ENCODE measurements around the gene LYAR. TPM values are rescaled to one million over a fixed set of nuclear protein-coding genes. Genes with fewer than 3 reads are reported as not detected.

LYAR gene
- total and polyA plus RNA-seq, 7 donors: 12.8 to 60.8 (median 17.7) TPM

DNA sequence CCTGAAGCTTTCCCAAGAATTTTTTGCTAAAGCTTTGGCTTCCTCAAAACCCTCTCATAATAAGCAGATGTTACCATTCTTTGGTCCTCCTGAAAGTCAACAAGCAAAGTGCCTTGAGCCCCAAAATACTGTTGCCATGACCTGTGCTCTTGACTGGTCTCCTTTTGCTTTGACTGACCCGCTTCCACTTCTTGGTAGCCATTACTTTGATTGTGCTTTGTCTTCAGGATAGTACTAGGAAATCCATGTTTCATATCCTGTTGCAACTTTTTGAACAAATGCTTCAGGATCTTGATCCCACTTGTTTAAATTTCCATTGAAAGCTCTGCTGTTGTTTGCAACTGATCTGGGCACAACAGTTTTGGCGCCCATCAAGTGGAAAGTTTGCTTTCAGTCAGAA, 56.3 kb downstream of the LYAR start:
- no peak for TF ChIP-seq CTCF (IDR thresholded peaks at IDR 0.05)
- Histone ChIP-seq H3K9me3 (peaks cover 10% of the 10 kb centered on the region), H3K36me3 (ENCODE audit: insufficient read depth in 1 of 2, low read depth in 1 of 2) (peaks cover 0 to 39% of the 10 kb centered on the region in 2 donors), H3K4me1 (no peaks in the 10 kb centered on the region), H3K27me3 (ENCODE audit: insufficient read depth in 3 of 3, low read length in 2 of 3) (peaks cover 0 to 4% (median 0%) of the 10 kb centered on the region in 3 donors), H3K27ac (no peak overlapping the region), H3K4me3 (no peak overlapping the region)
- ATAC-seq (no peak), DNase-seq (no peak)
- 94 to 95% (median 95%) methylated on average over 2 of the region's 2 CpGs for WGBS, 3 donors
- intact Hi-C loops (cut with DNase I): no loop called here

DNA sequence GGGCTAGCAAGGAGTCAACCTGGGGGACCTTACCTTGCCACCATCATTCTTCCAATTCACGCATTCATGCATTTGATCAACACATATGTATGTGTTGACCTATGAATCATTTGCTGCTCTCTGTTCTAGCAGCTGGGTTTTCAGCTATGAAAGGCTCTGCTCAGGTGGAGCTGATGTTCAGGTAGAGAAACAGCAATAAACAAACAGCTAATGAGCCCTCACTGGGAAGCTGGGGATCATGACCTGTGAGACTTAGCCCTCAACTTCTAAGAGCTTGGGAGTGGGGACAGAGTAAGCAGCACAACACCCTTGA, 61.6 kb downstream of the LYAR start:
- WGBS, 3 donors: 73 to 90% (median 80%) methylated on average over 1 of the region's 1 CpG
- no peak overlapping the region for H3K4me3 ChIP-seq
- H3K27ac ChIP-seq: no peak overlapping the region
- intact Hi-C loops (cut with DNase I): no loop called here
- no peaks in the 10 kb centered on the region for H3K36me3 ChIP-seq (ENCODE audit: insufficient read depth in 1 of 2, low read depth in 1 of 2)
- DNase-seq (no peak), ATAC-seq (no peak)
- peaks cover 3% of the 10 kb centered on the region for H3K9me3 ChIP-seq
- no peaks in the 10 kb centered on the region for H3K4me1 ChIP-seq
- no peak for TF ChIP-seq CTCF (IDR thresholded peaks at IDR 0.05)
- peaks cover 3 to 51% (median 22%) of the 10 kb centered on the region in 3 donors for H3K27me3 ChIP-seq (ENCODE audit: insufficient read depth in 3 of 3, low read length in 2 of 3)

DNA sequence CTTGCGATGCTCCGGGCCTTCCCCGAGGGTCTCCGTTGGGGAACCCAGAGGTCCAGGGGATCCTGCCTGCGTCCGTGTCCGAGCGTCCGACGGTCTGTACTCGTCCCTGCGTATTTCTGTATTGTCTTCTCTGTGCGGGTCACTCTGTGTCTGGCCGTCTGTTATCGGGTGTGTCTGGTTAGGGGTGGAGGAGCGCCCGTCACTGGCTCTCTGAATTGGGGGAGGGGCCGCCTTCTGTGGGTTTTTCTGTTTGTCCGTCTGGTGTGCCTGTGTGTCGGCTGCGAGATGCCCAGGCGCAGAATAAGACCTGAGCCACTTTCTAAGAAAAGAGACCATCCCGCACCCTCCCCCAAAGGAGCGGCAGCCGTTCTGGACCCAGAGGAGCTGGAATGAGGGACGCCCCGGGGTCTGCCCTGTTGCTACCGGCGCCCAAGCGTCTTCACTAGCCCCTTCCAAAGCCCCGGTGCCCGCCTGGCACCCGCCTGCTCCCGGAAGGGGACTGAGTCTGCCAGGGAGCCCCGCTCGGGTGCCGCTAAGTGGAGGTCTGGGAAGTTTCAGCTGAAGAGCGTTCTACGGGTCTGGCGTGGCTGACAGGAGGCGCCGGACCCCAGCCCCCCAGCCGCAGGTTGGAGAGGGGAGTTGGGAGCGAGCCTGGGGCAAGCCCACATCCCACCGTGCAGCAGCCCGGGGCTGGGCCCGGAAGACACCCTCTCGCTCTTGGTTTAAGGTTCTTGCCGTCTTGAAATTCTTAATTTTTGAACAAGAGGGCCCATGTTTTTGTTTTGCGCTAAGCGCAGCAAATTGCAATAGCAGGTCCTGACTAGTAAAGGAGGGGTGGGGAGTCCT, 62.2 kb downstream of the LYAR start:
- no peaks in the 10 kb centered on the region for H3K4me1 ChIP-seq
- 6 to 10% (median 9%) methylated on average over 39 to 51 of the region's 51 CpGs for WGBS, 3 donors
- H3K9me3 ChIP-seq: no peaks in the 10 kb centered on the region
- no peaks in the 10 kb centered on the region for H3K36me3 ChIP-seq (ENCODE audit: insufficient read depth in 1 of 2, low read depth in 1 of 2)
- H3K27ac ChIP-seq: no peak overlapping the region
- peaks cover 3 to 56% (median 22%) of the 10 kb centered on the region in 3 donors for H3K27me3 ChIP-seq (ENCODE audit: insufficient read depth in 3 of 3, low read length in 2 of 3)
- H3K4me3 ChIP-seq: no peak overlapping the region
- intact Hi-C loops (cut with DNase I): no loop called here
- ATAC-seq (no peak), DNase-seq (no peak)
- no peak for TF ChIP-seq CTCF (IDR thresholded peaks at IDR 0.05)

DNA sequence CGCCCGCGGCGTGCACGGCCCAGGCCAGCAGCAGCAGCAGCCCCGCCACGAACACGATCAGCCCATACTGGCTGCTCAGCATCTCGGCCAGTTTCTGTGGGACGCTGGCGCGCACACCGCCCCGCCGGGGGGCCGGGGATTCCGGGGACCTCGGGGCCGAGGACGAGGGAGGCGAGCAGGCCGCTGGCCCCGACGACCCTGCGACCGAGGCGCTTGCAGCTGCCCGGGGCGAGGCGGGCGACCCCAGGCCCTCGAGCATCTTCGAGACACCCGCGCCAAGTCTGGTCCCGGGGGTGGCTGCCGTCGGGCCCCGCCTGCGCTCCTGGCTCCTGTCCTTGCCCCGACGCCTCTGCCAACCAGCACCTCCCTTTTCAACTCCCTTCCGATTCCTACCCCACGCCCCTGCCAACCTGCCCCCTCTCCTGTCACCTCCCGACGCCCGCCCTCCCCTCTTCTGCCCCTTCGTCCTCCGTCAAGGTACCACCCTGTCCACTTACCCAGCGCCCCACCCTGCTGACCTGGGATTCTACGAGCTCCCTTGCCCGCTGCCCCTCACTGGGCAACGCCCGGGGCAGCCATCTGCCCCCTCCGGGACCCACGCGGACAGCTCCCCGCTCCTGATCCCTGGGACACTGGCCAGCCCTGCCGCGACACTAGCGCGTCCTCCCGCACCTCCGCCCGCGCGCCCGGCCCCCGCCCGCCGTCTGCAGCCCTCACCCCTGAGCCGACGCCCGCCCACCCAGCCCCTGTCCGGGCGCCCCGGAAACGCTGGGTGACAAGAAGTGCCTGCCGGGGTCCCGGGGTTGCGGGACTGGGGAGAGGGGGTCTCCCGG, 63.1 kb downstream of the LYAR start, which contains the start of gene OTOP1:
Gene OTOP1, minus strand, starts transcription at position 324 of the 833 bp plus-strand sequence. Its CDS starts 65 bp downstream, at position 259.
- Histone ChIP-seq H3K27ac (no peak within 1 kb of the TSS), H3K27me3 (ENCODE audit: insufficient read depth in 3 of 3, low read length in 2 of 3) (peaks cover 3 to 64% (median 22%) of the 10 kb centered on the region in 3 donors), H3K4me3 (no peak within 1 kb of the TSS), H3K9me3 (no peaks in the 10 kb centered on the region), H3K36me3 (ENCODE audit: insufficient read depth in 1 of 2, low read depth in 1 of 2) (no peaks in the 10 kb centered on the region), H3K4me1 (no peaks in the 10 kb centered on the region)
- ATAC-seq (no peak), DNase-seq (no peak)
- intact Hi-C loops (cut with DNase I): no loop called here
- no peak for TF ChIP-seq CTCF (IDR thresholded peaks at IDR 0.05)
- 9 to 17% (median 11%) methylated on average over 49 to 82 of the region's 82 CpGs for WGBS, 3 donors

All from psoas muscle (tissue), 8 donors.